HG03457 (cell line): Measurements from ENCODE around the gene TMTC1.

ENCODE experiments used
- ATAC-seq: cut with Tn5 transposase; IDR thresholded peaks from one replicate; pipeline ENCODE4 v1.9.1; 2021; ENCODE audit warnings: moderate number of reproducible peaks; ENCODE audit not compliant: unreplicated experiment

Gene TMTC1

DNA sequence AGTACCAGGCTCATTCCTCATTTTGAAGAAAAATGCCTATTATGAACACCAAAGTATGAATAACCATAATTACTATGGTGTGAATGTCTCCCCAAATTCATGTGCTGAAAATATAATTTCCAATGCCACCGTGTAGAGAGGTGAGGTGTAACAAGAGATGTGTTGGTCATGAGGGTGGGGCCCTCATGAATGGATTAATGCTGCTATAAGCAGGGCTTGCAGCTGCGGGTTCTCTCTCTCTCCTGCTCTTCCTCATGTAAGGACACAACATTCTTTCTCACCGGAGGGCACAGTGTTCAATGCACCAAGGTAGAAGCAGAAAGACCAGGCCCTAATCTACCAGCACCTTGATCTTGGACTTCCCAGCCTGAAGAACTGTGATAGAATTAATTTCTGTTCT lies 70.0 kb downstream of the TMTC1 start:
- ATAC-seq, result no peak

- ATAC-seq, result no peak
Observed at GRCh38 chr12:29711381-29711780, 72.4 kb downstream of the TMTC1 start.

- no peak for ATAC-seq
Observed at GRCh38 chr12:29710104-29710503, 73.6 kb downstream of the TMTC1 start.

- ATAC-seq, result no peak
Observed at GRCh38 chr12:29709496-29710040, 74.2 kb downstream of the TMTC1 start.

DNA sequence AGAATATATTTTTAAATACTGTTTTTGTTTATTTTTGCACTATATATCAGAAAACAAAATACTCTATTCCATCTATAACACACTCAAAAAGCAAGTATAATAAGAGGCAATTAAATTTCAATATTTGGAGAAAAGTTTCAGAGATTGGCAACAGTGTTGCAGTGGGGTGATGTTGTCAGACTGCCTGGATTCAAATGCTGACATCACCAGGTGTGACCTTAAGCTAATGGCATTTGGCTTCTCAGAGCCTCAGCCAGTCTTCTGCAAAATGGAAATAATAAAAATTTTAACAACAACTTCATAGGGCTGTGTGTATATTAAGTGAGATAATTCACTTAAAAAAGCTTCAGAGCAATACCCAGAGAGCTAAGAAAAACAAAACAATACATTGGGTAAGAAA lies 74.7 kb downstream of the TMTC1 start:
- no peak for ATAC-seq

DNA sequence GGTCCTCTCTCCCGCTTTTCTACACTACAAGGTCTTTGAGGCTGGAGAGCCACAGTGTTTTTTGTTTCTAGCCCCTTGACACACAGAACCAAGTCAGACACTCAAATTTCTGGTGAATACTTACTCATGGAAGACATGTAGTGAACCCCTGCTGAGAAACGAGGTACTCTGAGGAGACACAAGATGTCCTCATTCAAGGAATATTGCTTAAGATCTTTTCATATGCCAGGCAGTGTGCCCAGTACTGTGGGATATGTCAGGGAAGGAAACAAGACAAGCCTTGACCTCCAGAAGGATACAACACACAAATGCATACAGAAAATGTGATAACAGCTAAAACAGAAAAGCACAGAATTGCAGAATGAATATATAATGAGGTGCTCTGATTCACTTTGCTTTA lies 75.9 kb downstream of the TMTC1 start:
- no peak for ATAC-seq

- no peak for ATAC-seq
Observed at GRCh38 chr12:29706311-29706710, 77.4 kb downstream of the TMTC1 start.

GRCh38 chr12:29703528-29703927 lies 80.2 kb downstream of the TMTC1 start:
- no peak for ATAC-seq

DNA sequence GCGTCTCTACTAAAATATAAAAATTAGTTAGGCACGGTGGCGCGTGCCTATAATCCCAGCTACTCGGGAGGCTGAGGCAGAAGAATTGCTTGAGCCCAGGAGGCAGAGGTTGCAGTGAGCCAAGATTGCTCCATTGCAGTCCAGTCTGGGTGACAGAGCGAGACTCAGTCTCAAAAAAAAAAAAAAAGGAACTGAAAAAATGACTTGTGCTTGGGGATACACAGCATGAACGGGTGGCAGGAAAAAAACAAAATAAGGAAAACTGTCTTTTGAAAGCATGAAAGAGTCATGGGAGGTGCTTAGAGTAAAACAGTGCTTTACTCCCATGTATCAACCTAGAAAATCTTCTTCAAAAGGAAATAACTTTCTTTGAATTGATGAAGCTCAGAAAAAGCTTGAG lies 80.8 kb downstream of the TMTC1 start:
- ATAC-seq, result no peak

DNA sequence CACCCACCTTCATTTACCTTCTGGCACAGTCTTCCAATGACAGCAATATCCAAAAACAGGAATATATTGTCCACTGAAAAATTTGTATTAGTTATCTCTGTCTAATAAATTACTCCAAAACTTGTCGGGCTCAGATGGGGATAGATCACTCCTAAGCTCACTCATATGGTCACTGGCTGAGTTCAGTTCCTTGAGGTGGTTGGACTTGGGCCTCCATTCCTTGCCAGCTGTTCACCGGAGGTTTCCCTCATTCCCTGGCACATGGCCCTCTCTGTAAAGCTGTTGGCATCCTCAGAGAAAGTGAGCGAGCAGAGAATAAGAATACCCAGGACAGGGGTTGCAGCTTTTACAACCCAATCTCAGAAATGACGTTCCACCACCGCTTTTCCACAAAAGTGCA lies 81.5 kb downstream of the TMTC1 start:
- ATAC-seq, result no peak

DNA sequence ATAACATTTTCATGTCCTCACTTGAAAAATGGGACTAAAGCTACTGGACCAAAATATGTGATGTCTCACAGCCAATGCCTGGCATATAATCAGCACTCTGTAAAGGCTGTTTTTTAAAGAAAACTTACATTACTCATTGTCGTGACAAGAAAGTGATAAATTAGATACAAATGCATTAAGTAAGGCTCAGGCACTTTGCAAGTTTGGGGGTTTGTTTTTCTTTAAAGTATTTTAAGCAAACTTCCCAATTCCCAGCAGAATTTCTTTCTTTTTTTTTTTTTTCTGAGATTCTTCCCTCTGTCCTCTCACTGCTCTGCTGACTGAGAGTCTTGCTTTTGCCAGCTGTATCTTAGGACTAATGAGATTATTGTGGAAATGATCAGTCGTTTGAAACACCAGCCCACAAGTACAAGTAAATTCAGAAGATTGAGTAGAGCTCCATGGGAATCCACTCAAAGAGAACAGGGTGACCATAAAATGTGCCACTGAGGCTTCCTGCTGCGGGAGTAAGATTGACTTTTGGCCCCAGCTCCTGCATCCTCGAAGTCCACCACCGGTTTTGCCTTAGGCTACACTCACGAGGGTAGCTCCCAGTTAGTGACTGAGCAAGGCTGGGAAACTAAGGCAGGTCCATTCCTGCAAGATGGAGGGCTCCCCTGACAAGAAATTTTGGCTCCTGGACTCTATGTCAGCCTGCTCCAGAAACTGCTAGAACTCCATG lies 82.8 kb downstream of the TMTC1 start:
- ATAC-seq, result no peak

GRCh38 chr12:29698756-29699155 lies 85.0 kb downstream of the TMTC1 start:
- no peak for ATAC-seq

GRCh38 chr12:29695800-29696199 lies 87.9 kb downstream of the TMTC1 start:
- no peak for ATAC-seq

DNA sequence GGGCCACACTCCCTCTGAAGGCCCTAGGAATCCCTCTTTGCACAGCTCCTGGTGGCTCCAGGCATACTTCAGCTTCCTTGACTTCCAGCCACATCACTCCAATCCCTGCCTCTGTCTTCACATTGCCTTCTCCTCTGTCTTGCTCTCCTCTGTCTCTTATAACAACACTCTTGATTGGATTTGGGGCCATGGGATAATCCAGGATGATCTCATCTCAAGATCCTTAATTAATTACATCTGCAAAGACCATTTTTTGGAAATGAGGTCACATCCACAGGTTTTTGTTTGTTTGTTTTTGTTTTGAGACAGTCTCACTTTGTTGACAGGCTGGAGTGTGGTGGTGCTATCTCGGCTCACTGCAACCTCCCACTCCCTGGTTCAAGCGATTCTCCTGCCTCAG lies 88.7 kb downstream of the TMTC1 start:
- no peak for ATAC-seq

DNA sequence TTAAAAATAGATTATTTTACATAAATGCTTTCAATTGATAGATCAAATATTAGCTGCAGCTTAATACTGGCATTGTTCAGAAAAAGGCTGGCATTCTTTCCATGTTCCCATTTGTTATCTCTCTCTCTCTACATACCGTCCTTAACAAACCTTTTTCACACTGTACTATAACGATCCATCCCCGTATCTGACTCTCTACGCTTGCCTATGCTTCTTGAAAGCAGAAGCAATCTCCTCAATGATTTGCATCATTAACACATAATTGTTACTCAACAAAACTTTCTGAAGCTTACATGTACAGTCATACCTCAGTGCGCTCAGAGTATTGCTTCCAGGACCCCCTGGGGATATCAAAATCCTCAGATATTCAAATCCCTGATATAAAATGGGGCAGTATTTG lies 89.7 kb downstream of the TMTC1 start:
- ATAC-seq, result no peak

- ATAC-seq, result no peak
Observed at GRCh38 chr12:29692237-29692636, 91.5 kb downstream of the TMTC1 start.

GRCh38 chr12:29691161-29691854 lies 92.4 kb downstream of the TMTC1 start:
- no peak for ATAC-seq

DNA sequence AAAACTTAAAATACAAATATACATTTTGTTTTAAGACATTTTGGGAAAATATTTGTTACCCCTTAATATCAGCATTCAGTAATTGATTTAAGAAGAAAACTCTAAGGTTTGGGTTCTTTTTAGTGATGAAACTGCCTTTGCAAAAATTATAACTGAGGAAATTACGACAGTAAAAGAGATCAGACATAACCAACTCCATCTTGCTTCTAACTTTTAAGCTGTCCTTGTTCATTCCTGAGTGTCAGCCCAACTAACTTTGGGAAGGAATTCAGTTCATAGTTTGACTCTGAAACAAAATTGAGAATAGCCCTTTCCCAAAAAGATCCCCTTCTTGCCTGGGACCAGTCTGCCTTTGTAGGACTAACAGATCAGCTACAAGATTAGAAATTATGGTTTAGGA lies 93.0 kb downstream of the TMTC1 start:
- ATAC-seq, result no peak

GRCh38 chr12:29688914-29689313 lies 94.8 kb downstream of the TMTC1 start:
- no peak for ATAC-seq

DNA sequence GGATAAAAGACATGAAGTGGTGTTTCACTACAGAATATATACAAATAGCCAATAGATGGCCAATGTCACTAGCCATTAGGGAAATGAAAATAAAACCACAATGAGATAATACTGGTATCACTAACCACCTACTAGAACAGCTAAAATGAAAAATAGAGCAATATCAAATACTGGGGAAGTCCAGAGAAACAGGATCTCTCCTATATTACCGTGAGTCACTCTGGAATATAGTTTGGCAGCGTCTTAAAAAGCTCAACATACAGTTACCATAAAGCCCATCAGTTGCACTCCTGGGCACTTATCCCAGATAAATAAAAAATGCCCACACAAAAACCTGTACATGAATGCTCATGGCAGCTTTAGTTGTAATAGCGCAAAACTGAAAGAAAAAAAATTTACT lies 101.7 kb downstream of the TMTC1 start:
- no peak for ATAC-seq

GRCh38 chr12:29681370-29681769 lies 102.4 kb downstream of the TMTC1 start:
- ATAC-seq, result no peak

DNA sequence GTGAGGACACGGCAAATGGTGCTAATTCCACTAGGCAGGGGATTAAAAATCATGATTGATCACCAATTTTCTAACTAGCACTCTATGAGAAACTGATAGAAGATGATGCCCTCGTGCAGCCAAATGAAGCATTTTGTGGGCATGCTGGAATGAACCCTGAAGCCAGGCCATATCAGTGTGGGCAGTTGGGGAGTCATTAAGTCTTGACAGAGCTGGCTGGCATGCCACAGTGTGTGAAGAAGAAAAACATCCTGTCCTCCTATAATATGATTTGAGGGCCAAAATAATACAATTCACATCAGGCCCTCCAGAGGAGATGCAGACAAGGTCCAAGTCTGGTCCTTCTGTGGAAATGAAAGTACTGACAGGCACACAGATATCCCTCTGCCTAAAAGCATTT lies 107.1 kb downstream of the TMTC1 start:
- no peak for ATAC-seq
